ENCODE results near the gene CMSS1. TPM values are rescaled to one million over a fixed set of nuclear protein-coding genes. Genes with fewer than 3 reads are reported as not detected.

The CMSS1 gene
- total RNA-seq, 2 experiments from 2014 or later = 95.8 to 106 TPM

- CTCF ChIA-PET = interaction anchor here (0.6 kb wide), 1 partner anchor 135 kb away, joined by 4 read pairs; no protein-coding TSS in a partner anchor
- Mint-ChIP-seq H3K4me1 (ENCODE audit: low read depth) (peaks cover 23% of the 10 kb centered on the region), H3K4me3 (no peak overlapping the region), H3K9me3 (no peaks in the 10 kb centered on the region), H3K36me3 (ENCODE audit: low read depth) (peaks cover 13% of the 10 kb centered on the region), H3K27ac (no peak overlapping the region), H3K27me3 (ENCODE audit: low read depth) (no peaks in the 10 kb centered on the region)
- DNase-seq = no peak
- intact Hi-C loops (cut with micrococcal nuclease) = no loop called here
Measured at GRCh38 chr3:99966662-99967416, 149.2 kb downstream of the CMSS1 start.

- CTCF ChIA-PET = interaction anchor here (0.6 kb wide), 1 partner anchor 136 kb away, joined by 4 read pairs; no protein-coding TSS in a partner anchor
- no peak overlapping the region for H3K27ac Mint-ChIP-seq
- intact Hi-C loops (cut with micrococcal nuclease) = no loop called here
Measured at GRCh38 chr3:99967796-99968195, 150.1 kb downstream of the CMSS1 start.

GRCh38 chr3:99969136-99969535 lies 151.5 kb downstream of the CMSS1 start:
- Mint-ChIP-seq H3K27ac (no peak overlapping the region), H3K4me1 (ENCODE audit: low read depth) (peaks cover 23% of the 10 kb centered on the region), H3K36me3 (ENCODE audit: low read depth) (peaks cover 9% of the 10 kb centered on the region), H3K9me3 (no peaks in the 10 kb centered on the region), H3K27me3 (ENCODE audit: low read depth) (no peaks in the 10 kb centered on the region), H3K4me3 (no peak overlapping the region)
- no peak for DNase-seq
- CTCF ChIA-PET = no interaction called here
- intact Hi-C loops (cut with micrococcal nuclease) = no loop called here

More at GRCh38 chr3:99967796-99968195, 150.1 kb downstream of the CMSS1 start:
- Mint-ChIP-seq H3K27me3 (ENCODE audit: low read depth) (no peaks in the 10 kb centered on the region), H3K4me1 (ENCODE audit: low read depth) (peaks cover 23% of the 10 kb centered on the region), H3K4me3 (no peak overlapping the region), H3K36me3 (ENCODE audit: low read depth) (peaks cover 12% of the 10 kb centered on the region), H3K9me3 (no peaks in the 10 kb centered on the region)
- no peak for DNase-seq

DNA sequence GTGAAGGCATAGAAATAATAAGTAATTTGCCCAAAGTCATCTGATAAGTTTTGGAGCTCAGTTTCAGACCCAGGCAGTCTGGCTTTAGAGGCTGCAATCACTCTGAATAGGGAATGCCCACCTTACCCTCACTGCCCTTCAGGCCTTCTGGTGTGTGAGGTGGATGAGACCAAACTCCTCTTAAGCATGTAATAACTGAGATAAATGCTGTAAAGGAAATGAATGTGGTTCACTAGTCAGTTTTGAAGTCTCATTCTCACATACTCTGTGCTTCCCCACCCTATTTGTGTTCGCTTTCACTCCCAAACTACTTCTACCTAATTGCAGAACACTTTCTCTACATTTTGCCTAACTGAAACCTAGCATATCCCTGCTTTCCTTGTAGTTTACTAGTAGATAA lies 152.5 kb downstream of the CMSS1 start:
- H3K27me3 Mint-ChIP-seq (ENCODE audit: low read depth) = no peaks in the 10 kb centered on the region
- CTCF ChIA-PET = no interaction called here
- peaks cover 11% of the 10 kb centered on the region for H3K36me3 Mint-ChIP-seq (ENCODE audit: low read depth)
- no peak for DNase-seq
- no peak overlapping the region for H3K27ac Mint-ChIP-seq
- intact Hi-C loops (cut with micrococcal nuclease) = no loop called here
- no peak overlapping the region for H3K4me3 Mint-ChIP-seq
- peaks cover 20% of the 10 kb centered on the region for H3K4me1 Mint-ChIP-seq (ENCODE audit: low read depth)
- no peaks in the 10 kb centered on the region for H3K9me3 Mint-ChIP-seq

DNA sequence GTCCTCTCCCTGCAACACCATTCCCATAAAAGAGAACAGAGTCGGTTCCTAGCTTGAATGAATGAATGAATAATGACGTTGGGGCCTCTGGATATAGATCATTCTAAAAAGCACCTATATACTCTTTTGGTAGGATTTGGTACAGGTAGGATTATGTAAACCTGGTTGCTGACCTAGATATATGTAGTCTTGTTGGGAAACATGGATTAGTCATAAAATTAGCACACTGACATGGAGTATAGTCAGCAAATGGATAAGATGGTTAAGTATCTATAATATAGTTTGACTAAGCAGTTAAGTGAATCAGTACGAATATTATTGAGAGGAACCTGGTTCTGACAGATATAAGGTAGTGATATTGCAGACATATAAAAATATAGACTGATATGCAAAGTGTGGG lies 154.1 kb downstream of the CMSS1 start:
- Mint-ChIP-seq H3K27ac (no peak overlapping the region), H3K4me3 (no peak overlapping the region), H3K36me3 (ENCODE audit: low read depth) (peaks cover 10% of the 10 kb centered on the region), H3K4me1 (ENCODE audit: low read depth) (peaks cover 19% of the 10 kb centered on the region), H3K9me3 (peaks cover 1% of the 10 kb centered on the region), H3K27me3 (ENCODE audit: low read depth) (no peaks in the 10 kb centered on the region)
- DNase-seq = no peak
- intact Hi-C loops (cut with micrococcal nuclease) = no loop called here
- CTCF ChIA-PET = no interaction called here

DNA sequence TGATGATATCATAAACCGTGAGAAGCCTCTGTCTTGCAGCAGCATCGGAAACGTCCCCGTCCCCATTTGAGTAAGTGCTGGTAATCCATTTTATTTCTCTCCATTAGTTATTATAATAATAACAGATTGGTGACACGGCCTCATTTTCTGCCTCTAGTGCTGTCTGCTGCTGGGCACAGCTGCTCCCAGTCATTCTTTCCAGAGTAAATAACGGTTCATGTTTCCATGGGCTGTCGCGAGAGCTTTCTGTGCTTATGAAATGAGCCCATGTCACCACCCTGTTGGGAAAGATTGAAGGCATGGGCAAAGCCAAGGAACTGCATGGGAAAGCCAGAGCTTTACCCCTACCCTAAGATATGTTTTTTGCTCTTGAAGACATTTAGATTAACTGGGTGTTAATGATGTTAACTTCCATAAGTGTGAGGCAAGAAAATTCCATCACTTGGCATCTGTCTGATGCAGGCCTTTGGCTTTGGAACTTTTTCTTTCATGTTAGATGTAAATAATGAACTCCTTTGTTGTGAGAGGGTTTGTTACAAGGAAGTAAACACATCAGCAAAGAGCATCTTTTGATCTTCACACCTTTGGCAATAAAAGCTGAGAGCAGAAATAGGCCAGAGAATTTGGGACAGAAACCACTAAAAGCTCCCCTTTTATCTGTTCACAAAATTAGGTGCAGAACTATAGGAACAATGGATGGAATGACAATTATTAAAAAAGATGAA lies 154.9 kb downstream of the CMSS1 start:
- DNase-seq = no peak
- Mint-ChIP-seq H3K36me3 (ENCODE audit: low read depth) (peaks cover 13% of the 10 kb centered on the region), H3K4me3 (no peak overlapping the region), H3K4me1 (ENCODE audit: low read depth) (peaks cover 19% of the 10 kb centered on the region), H3K27ac (no peak overlapping the region), H3K9me3 (peaks cover 5% of the 10 kb centered on the region), H3K27me3 (ENCODE audit: low read depth) (no peaks in the 10 kb centered on the region)
- intact Hi-C loops (cut with micrococcal nuclease) = no loop called here
- CTCF ChIA-PET = interaction anchor here (0.9 kb wide), 1 partner anchor 53 kb away, joined by 3 read pairs; no protein-coding TSS in a partner anchor

- Mint-ChIP-seq H3K4me3 (no peak overlapping the region), H3K27me3 (ENCODE audit: low read depth) (no peaks in the 10 kb centered on the region), H3K36me3 (ENCODE audit: low read depth) (peaks cover 10% of the 10 kb centered on the region), H3K27ac (no peak overlapping the region), H3K9me3 (peaks cover 5% of the 10 kb centered on the region), H3K4me1 (ENCODE audit: low read depth) (peaks cover 4% of the 10 kb centered on the region)
- CTCF ChIA-PET = no interaction called here
- intact Hi-C loops (cut with micrococcal nuclease) = no loop called here
- DNase-seq = no peak
Measured at GRCh38 chr3:99974989-99975388, 157.3 kb downstream of the CMSS1 start.

GRCh38 chr3:99976584-99976983 lies 158.9 kb downstream of the CMSS1 start:
- H3K27me3 Mint-ChIP-seq (ENCODE audit: low read depth) = no peaks in the 10 kb centered on the region
- peaks cover 5% of the 10 kb centered on the region for H3K9me3 Mint-ChIP-seq
- DNase-seq = no peak
- CTCF ChIA-PET = no interaction called here
- H3K27ac Mint-ChIP-seq = no peak overlapping the region
- H3K36me3 Mint-ChIP-seq (ENCODE audit: low read depth) = peaks cover 10% of the 10 kb centered on the region
- H3K4me3 Mint-ChIP-seq = no peak overlapping the region
- H3K4me1 Mint-ChIP-seq (ENCODE audit: low read depth) = no peaks in the 10 kb centered on the region
- intact Hi-C loops (cut with micrococcal nuclease) = no loop called here

- CTCF ChIA-PET = no interaction called here
- intact Hi-C loops (cut with micrococcal nuclease) = no loop called here
- Mint-ChIP-seq H3K27me3 (ENCODE audit: low read depth) (no peaks in the 10 kb centered on the region), H3K36me3 (ENCODE audit: low read depth) (peaks cover 10% of the 10 kb centered on the region), H3K4me1 (ENCODE audit: low read depth) (no peaks in the 10 kb centered on the region), H3K4me3 (no peak overlapping the region), H3K9me3 (peaks cover 5% of the 10 kb centered on the region), H3K27ac (no peak overlapping the region)
- DNase-seq = no peak
Measured at GRCh38 chr3:99978221-99978620, 160.6 kb downstream of the CMSS1 start.

GRCh38 chr3:99980606-99981005 lies 162.9 kb downstream of the CMSS1 start:
- intact Hi-C loops (cut with micrococcal nuclease) = no loop called here
- no peak for DNase-seq
- Mint-ChIP-seq H3K4me1 (ENCODE audit: low read depth) (no peaks in the 10 kb centered on the region), H3K36me3 (ENCODE audit: low read depth) (peaks cover 6% of the 10 kb centered on the region), H3K27ac (no peak overlapping the region), H3K27me3 (ENCODE audit: low read depth) (no peaks in the 10 kb centered on the region), H3K4me3 (no peak overlapping the region), H3K9me3 (peaks cover 5% of the 10 kb centered on the region)
- CTCF ChIA-PET = no interaction called here

- no peak for DNase-seq
- no peak overlapping the region for H3K27ac Mint-ChIP-seq
Measured at GRCh38 chr3:99981138-99981537, 163.5 kb downstream of the CMSS1 start.

GRCh38 chr3:99982650-99983049 lies 165.0 kb downstream of the CMSS1 start:
- Mint-ChIP-seq H3K4me1 (ENCODE audit: low read depth) (no peaks in the 10 kb centered on the region), H3K27ac (no peak overlapping the region), H3K9me3 (no peaks in the 10 kb centered on the region), H3K4me3 (no peak overlapping the region), H3K27me3 (ENCODE audit: low read depth) (no peaks in the 10 kb centered on the region), H3K36me3 (ENCODE audit: low read depth) (no peaks in the 10 kb centered on the region)
- intact Hi-C loops (cut with micrococcal nuclease) = no loop called here
- CTCF ChIA-PET = no interaction called here
- no peak for DNase-seq

More at GRCh38 chr3:99981138-99981537, 163.5 kb downstream of the CMSS1 start:
- H3K4me1 Mint-ChIP-seq (ENCODE audit: low read depth) = no peaks in the 10 kb centered on the region
- intact Hi-C loops (cut with micrococcal nuclease) = no loop called here
- peaks cover 5% of the 10 kb centered on the region for H3K9me3 Mint-ChIP-seq
- H3K4me3 Mint-ChIP-seq = no peak overlapping the region
- CTCF ChIA-PET = no interaction called here
- no peaks in the 10 kb centered on the region for H3K27me3 Mint-ChIP-seq (ENCODE audit: low read depth)
- peaks cover 6% of the 10 kb centered on the region for H3K36me3 Mint-ChIP-seq (ENCODE audit: low read depth)

DNA sequence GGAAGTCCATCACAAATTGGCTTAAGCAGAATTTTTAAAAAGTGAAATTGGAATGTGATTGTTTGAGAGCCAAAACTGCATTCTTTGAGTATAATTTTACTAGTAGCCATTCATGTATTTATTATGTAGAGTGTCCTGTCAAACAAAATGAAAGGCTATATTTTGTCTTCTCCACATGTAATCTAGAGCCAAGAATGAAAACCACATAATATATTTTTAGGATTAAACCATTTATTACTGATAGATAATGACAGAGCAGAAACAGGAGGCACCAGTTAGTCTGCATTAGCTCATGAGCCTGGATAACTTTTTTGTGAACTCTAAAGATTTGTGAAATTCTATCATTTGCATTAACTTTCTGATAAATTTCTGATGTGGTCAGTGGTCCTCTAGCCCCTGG lies 166.5 kb downstream of the CMSS1 start:
- H3K27ac Mint-ChIP-seq = no peak overlapping the region
- CTCF ChIA-PET = no interaction called here
- H3K4me3 Mint-ChIP-seq = no peak overlapping the region
- intact Hi-C loops (cut with micrococcal nuclease) = no loop called here
- no peak for DNase-seq
- H3K9me3 Mint-ChIP-seq = no peaks in the 10 kb centered on the region
- H3K36me3 Mint-ChIP-seq (ENCODE audit: low read depth) = no peaks in the 10 kb centered on the region
- H3K4me1 Mint-ChIP-seq (ENCODE audit: low read depth) = no peaks in the 10 kb centered on the region
- no peaks in the 10 kb centered on the region for H3K27me3 Mint-ChIP-seq (ENCODE audit: low read depth)

All from activated naive CD4-positive, alpha-beta T cell treated with anti-CD3 and anti-CD28 coated beads for 36 hours (primary cell).